ENCODE measurements around the gene EYA2.

The EYA2 gene

DNA sequence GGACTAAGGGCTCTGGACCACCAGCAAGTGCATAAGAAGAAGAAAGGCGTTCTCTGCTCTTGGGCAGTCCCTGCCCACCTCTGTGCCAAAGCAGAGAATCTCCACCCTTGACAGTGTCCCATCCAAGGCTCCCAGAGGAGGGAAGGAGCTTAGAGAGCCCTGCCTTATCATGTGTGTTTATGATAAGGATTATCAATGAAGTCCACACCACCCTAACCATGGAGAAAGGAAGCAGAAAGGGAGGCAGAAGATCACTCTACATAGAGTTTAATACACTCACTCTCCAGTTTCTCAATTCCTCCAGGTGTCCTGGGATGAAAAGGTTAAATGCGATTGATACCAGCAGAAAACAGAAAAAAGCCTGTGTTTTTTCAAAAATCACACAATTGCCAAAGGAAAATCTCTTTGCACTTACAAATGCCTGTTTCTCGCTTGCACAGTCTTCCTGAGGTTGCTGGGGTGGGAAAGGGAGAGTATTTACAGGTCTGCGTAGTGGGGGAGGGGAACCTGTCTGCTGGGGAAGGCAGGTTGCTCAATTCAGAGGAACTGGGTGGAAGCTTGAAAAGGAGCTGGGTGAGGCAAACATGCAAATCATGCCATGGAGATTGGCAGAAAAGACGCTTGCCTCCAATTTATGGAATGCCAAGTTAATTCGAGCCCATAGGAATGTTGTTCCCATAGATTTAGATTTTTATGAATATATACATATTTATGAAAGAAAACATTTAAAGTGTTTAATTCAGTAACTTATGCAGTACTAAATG is 104.0 kb downstream of the EYA2 start:
- no peak for DNase-seq

DNA sequence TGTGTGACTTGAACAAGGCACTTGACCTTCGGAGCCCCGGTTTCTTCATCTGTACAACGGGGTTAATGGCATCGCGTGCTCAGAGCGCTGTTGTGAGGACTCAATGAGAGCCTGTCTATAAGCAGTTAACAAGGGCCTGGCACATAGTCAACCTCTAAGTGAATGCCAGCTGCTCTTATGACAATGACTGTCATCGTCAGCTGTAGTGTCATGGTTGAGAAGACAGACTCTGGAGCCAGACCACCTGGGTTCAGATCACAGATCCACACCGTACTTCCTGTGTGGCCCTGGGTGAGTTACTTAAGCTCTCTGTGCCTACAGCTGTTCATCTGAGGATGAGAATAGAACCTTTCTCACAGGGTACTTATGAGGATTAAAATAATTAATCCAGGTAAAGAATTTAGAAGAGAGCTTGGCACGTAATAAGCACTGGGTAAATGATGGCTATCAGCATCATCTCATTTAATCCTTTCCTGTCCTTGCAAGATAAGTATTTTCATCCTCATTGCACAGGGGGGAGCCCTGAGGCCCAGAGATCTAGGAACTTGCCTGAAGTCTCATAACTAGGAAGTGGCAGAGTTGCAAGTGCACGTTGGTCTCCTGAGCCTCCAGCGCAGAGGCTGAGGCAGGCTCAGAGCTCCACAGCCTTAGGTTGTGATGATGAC is 105.3 kb downstream of the EYA2 start:
- H3K4me3 Mint-ChIP-seq: no peak overlapping the region
- peaks cover 27% of the 10 kb centered on the region for H3K27me3 Mint-ChIP-seq
- no peaks in the 10 kb centered on the region for H3K36me3 Mint-ChIP-seq (ENCODE audit: low read depth)
- ATAC-seq (no peak), DNase-seq (no peak)
- H3K4me1 Mint-ChIP-seq: no peaks in the 10 kb centered on the region
- H3K9me3 Mint-ChIP-seq: peaks cover 4% of the 10 kb centered on the region
- H3K27ac Mint-ChIP-seq: no peak overlapping the region

More for the DNA sequence above, 104.0 kb downstream of the EYA2 start:
- Mint-ChIP-seq H3K4me1 (peaks cover 12% of the 10 kb centered on the region), H3K27ac (no peak overlapping the region), H3K4me3 (no peak overlapping the region), H3K27me3 (peaks cover 24% of the 10 kb centered on the region), H3K36me3 (ENCODE audit: low read depth) (no peaks in the 10 kb centered on the region), H3K9me3 (no peaks in the 10 kb centered on the region)
- no peak for ATAC-seq

DNA sequence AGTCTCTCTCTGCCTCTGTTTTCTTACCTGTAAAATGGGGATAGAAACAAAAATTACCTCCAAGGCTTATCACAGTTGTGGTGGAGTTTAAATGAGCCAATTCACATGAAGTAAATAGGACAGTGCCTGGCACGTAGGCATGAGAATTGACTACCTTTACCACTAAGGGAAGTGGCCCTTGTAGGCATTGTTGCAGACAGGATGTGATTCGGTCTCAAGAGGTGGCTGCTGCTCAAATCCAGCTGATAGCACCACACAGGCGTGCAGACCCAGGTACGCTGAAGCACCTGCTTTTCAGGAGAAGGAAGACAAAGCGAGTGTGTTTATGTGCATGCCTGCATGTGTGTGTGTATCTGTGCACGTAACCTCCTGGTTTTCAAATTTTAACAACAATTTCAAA is 108.6 kb downstream of the EYA2 start:
- Mint-ChIP-seq H3K27ac (no peak overlapping the region), H3K4me1 (no peaks in the 10 kb centered on the region), H3K4me3 (no peak overlapping the region), H3K9me3 (peaks cover 4% of the 10 kb centered on the region), H3K36me3 (ENCODE audit: low read depth) (no peaks in the 10 kb centered on the region), H3K27me3 (peaks cover 19% of the 10 kb centered on the region)
- ATAC-seq (no peak), DNase-seq (no peak)

DNA sequence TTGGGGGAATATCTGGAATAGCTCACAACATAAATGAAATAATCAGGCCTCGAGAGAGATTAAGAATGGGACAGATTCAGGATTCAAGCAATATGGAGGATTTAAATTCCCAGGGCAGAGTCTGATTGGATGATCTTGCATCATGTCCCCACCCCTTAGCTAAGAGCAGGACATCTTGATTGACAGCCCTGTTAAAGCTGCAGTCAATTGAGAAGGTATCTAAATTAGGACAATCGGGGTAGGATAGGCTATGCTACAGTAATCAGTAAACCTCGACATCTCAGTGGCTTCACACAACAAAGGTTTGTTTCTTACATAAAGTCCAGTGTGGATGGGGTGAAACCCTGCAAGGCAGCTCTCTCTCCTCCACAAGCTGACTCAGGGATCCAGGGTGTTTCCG is 109.5 kb downstream of the EYA2 start:
- ATAC-seq (no peak), DNase-seq (no peak)
- peaks cover 16% of the 10 kb centered on the region for H3K27me3 Mint-ChIP-seq
- H3K9me3 Mint-ChIP-seq: peaks cover 4% of the 10 kb centered on the region
- H3K27ac Mint-ChIP-seq: no peak overlapping the region
- no peaks in the 10 kb centered on the region for H3K36me3 Mint-ChIP-seq (ENCODE audit: low read depth)
- no peak overlapping the region for H3K4me3 Mint-ChIP-seq
- H3K4me1 Mint-ChIP-seq: no peaks in the 10 kb centered on the region

DNA sequence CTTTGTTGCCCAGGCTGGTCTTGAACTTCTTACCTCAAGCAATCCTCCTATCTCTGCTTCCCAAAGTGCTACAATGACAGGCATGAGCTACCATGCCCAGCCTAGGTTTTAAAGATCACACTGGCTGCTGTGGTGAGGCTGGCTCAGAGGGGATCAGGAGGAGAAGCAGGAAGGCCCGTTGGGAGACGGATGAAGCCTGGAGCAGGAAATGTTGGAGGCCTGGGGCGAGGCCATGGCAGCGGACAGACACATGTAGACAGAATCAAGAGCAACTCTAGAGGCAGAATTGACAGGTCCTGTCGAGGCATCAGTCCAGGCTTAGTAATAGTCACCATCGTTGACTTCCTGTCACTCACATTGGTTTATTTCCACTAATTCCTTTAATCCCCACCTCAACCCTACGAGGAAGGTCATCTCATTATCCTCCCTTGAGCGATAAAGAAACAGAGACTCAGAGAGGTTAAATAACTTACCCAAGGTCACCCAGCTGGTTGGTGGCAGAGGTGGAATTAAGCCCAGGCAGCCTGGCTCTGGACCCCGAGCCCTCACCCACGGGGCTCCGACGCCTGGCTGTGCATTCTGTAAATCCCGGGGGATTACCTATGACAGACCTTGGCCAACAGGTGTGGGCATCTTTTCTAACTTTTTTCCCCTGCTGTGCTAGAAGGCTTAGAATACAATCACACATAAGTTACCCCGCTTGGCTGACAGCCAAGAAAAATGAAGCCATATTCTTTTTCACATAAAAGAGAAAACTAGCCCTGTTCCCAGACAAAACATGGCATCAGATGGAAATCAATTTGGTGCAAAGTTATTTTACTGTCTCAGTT is 113.4 kb downstream of the EYA2 start:
- Mint-ChIP-seq H3K27ac (no peak overlapping the region), H3K4me1 (no peaks in the 10 kb centered on the region), H3K4me3 (no peak overlapping the region), H3K9me3 (peaks cover 4% of the 10 kb centered on the region), H3K36me3 (ENCODE audit: low read depth) (no peaks in the 10 kb centered on the region), H3K27me3 (peaks cover 13% of the 10 kb centered on the region)
- DNase-seq: no peak
- ATAC-seq: no peak

DNA sequence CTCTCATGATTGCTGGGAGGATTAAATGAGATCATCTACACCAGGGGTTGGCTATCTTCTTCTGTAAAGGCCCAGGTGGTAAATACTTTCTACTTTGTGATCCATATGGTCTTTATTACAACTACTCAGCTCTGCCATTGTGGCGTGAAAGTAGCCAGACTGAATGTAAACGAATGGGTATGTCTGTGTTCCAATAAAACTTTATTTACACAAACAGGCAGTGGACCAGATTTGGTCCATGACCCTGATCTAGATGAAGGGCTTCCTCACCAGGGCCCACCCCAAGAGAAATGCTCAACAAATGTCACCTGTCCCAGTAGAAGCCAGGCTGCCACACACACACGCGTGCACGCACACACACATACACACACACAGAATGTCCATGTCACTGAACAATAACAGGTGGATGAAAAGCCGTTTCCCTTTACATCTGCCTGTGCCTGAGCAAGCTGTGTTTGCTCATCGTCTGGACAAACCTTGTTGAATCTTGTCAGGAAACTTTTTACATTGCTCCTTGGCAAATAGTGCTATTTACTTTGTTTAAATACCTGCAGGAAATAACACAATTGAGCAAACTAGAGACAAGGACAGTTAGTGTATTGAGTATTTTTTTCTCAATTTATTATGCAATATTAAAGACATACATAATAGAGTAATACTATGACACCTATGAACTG is 114.3 kb downstream of the EYA2 start:
- ATAC-seq (no peak), DNase-seq (no peak)
- H3K27ac Mint-ChIP-seq: no peak overlapping the region
- no peaks in the 10 kb centered on the region for H3K4me1 Mint-ChIP-seq
- no peak overlapping the region for H3K4me3 Mint-ChIP-seq
- no peaks in the 10 kb centered on the region for H3K36me3 Mint-ChIP-seq (ENCODE audit: low read depth)
- H3K9me3 Mint-ChIP-seq: peaks cover 4% of the 10 kb centered on the region
- H3K27me3 Mint-ChIP-seq: peaks cover 11% of the 10 kb centered on the region

DNA sequence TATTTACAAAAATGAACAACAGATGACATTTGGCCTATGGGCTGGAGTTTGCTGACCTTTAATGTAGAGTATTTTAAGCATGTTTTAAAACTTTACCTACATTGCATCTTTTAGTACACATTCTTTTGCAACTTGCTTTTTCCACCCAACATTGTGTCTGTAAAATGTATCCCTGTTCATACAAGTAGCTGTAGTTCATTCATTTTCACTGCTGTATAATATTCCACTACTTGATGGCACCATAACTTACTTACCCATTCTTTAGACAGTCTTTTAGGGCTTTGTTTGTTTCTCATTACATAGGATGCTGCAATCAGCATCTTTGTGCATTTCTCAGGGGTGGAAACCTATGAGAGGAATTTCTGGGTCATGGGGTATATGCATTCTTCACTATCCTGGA is 115.1 kb downstream of the EYA2 start:
- Mint-ChIP-seq H3K9me3 (peaks cover under 1% of the 10 kb centered on the region), H3K4me1 (no peaks in the 10 kb centered on the region), H3K27ac (no peak overlapping the region), H3K27me3 (peaks cover 10% of the 10 kb centered on the region), H3K36me3 (ENCODE audit: low read depth) (no peaks in the 10 kb centered on the region), H3K4me3 (no peak overlapping the region)
- ATAC-seq (no peak), DNase-seq (no peak)

DNA sequence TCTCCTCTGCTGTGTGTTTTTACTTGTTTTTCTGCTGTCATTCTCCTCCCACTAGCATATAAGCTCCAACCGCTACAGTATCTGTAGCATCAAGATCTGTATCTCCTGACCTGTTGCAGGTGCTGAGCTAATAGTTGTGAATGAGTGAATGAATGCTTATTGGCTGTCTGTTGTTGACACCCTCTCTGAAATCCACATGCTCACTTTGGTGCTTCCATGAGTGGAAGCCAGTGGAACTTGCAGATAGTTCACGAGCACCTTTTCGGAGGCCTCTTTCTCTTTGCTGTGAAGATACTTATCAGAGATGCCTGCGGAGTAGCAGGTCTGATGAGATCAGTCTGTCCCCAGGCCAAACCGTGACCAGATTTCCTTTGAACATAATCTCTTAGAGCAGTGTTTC is 117.3 kb downstream of the EYA2 start:
- ATAC-seq: no peak
- no peak for DNase-seq
- Mint-ChIP-seq H3K9me3 (no peaks in the 10 kb centered on the region), H3K27me3 (peaks cover 8% of the 10 kb centered on the region), H3K4me3 (no peak overlapping the region), H3K27ac (no peak overlapping the region), H3K36me3 (ENCODE audit: low read depth) (no peaks in the 10 kb centered on the region), H3K4me1 (no peaks in the 10 kb centered on the region)

DNA sequence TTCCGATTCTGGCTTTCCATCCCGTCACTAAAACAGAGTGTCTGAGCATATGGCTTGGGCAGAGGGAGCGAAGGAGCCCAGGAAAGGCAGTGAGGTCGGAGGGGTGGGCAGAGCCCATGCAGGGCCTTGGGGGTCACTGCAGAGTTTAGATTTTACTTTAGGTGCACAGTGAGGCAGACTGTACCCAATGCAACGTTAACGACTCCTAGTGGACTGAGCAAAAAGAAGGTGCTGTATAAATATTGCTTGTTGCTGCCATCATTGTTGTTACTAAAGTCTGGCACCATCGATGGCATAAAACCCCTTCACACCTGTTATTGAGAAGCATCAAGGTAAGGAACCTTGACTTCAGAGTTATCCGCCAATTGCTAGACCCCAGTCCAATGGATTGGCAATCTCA is 119.0 kb downstream of the EYA2 start:
- peaks cover 4% of the 10 kb centered on the region for H3K27me3 Mint-ChIP-seq
- no peaks in the 10 kb centered on the region for H3K4me1 Mint-ChIP-seq
- no peak overlapping the region for H3K4me3 Mint-ChIP-seq
- no peaks in the 10 kb centered on the region for H3K9me3 Mint-ChIP-seq
- H3K27ac Mint-ChIP-seq: no peak overlapping the region
- ATAC-seq: no peak
- DNase-seq: no peak
- H3K36me3 Mint-ChIP-seq (ENCODE audit: low read depth): no peaks in the 10 kb centered on the region

DNA sequence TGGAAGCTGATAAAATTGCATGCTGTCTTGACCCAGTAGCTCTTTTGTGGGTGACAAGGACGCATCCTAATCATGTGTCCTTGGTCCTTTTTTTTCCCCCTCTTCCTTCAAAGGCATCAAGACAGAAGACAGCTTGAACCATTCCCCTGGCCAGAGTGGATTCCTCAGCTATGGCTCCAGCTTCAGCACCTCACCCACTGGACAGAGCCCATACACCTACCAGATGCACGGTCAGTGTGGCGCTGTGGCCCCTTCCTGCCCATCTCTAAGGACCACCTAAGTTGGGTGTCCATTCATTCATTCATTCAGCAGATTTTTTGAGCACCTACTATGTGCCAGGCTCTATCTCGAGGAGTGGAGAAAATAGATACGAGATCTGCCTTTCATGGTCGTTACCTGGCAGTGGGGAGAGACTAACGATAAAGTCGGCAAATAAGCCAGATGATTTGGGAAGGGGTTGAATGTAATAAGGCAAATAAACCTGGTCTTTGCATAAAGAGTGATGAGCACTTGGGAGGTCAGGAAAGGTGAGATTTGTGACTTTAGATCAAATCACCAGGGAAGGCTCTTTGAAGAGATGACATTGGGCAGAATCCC is 121.5 kb downstream of the EYA2 start:
- ATAC-seq: no peak
- no peaks in the 10 kb centered on the region for H3K9me3 Mint-ChIP-seq
- H3K4me3 Mint-ChIP-seq: no peak overlapping the region
- DNase-seq: no peak
- H3K27ac Mint-ChIP-seq: no peak overlapping the region
- H3K36me3 Mint-ChIP-seq (ENCODE audit: low read depth): no peaks in the 10 kb centered on the region
- no peaks in the 10 kb centered on the region for H3K4me1 Mint-ChIP-seq
- H3K27me3 Mint-ChIP-seq: peaks cover 10% of the 10 kb centered on the region

DNA sequence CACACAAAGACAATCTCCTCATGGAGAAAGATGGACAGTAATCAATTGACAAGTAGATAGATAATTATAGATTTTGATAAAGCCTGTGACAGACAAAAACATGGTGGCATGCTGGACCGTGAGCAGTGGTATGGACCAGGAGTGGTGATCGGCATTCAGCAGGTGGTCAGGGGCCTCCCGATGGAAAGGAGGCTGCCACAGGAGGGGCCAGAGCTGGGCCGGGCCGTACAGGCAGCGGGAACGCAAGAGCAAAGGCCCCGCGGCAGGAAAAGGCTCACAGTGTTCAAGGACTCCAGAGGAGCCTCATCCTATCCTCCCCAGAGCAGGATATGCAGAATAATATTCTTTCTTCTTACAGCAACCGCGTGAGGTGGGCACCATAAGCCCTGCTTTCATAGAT is 123.7 kb downstream of the EYA2 start:
- no peak for ATAC-seq
- H3K4me3 Mint-ChIP-seq: no peak overlapping the region
- no peaks in the 10 kb centered on the region for H3K4me1 Mint-ChIP-seq
- no peak for DNase-seq
- peaks cover 13% of the 10 kb centered on the region for H3K27me3 Mint-ChIP-seq
- no peaks in the 10 kb centered on the region for H3K9me3 Mint-ChIP-seq
- H3K36me3 Mint-ChIP-seq (ENCODE audit: low read depth): no peaks in the 10 kb centered on the region
- H3K27ac Mint-ChIP-seq: no peak overlapping the region

DNA sequence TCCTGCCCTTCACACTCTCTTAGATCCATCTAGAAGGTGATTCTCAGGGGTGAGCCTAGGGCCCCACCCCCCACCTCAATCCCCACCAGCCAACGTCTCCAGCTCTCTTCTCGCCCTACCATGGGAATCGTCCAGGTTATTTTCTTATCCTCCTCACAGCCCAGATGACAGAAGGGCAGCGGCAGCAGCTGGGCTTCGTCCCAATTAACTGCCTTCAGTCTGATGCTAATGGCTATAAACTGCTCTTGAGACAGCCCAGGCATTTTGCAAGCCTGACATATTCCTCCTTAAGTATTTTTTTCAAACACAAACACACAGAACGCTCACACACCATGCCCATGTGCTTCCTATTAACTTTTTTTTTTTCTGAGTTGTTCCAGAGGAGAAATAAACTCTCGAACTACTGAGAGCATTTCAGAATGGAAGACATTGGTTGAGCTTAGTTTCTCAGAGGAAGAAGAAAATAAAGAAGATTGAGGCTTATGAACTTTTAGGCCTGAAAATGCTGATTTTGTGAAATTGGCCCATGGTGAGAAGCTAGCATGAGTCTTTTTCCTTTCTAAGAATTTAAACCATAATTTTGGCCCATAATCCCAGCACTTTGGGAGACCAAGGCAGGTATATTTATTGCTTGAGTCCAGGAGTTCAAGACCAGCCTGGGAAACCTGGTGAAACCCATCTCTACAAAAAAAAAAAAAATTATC is 124.6 kb downstream of the EYA2 start:
- H3K9me3 Mint-ChIP-seq: no peaks in the 10 kb centered on the region
- H3K27me3 Mint-ChIP-seq: peaks cover 12% of the 10 kb centered on the region
- H3K4me1 Mint-ChIP-seq: no peaks in the 10 kb centered on the region
- DNase-seq (no peak), ATAC-seq (no peak)
- H3K27ac Mint-ChIP-seq: no peak overlapping the region
- no peaks in the 10 kb centered on the region for H3K36me3 Mint-ChIP-seq (ENCODE audit: low read depth)
- no peak overlapping the region for H3K4me3 Mint-ChIP-seq

DNA sequence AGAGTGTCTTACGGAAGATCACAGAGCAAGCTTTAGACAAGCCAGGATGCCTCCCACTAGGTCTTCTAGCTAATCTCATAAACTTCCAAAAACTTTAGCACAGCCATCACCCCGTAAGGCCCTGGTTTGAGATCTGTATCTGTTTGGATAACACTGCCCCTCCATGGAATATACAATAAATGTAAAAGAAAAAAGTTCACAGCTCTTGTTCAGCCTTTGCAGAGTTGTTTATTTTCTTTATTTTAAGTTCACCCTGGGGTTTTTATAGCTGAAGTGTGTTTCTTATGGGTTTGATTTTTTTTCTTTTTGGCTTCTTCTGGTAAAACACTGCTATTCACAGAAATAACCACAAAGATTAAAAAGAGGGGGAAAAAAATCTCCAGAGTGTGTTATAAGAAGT is 125.6 kb downstream of the EYA2 start:
- Mint-ChIP-seq H3K36me3 (ENCODE audit: low read depth) (no peaks in the 10 kb centered on the region), H3K4me1 (no peaks in the 10 kb centered on the region), H3K9me3 (no peaks in the 10 kb centered on the region), H3K4me3 (no peak overlapping the region), H3K27ac (no peak overlapping the region), H3K27me3 (peaks cover 15% of the 10 kb centered on the region)
- DNase-seq (no peak), ATAC-seq (no peak)

DNA sequence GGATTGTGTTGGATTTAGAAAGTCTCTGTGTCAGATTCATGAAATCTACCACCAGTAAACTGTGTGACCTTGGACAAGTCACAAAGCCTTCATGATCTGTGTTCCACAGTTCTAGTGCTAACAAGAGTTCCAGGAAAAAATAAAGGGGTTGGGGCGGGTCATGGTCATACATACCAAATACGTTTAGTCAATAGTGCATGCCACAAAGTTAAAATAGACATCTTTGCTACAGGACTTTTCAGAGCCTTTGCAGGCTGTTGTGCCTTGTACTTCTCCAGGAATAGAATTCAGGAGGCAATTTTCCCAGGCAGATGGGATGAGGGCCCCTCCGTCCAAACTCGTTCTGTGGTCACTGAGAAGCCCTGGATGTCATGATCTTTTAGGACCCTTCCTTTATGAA is 127.2 kb downstream of the EYA2 start:
- no peak for ATAC-seq
- no peak overlapping the region for H3K4me3 Mint-ChIP-seq
- peaks cover 24% of the 10 kb centered on the region for H3K27me3 Mint-ChIP-seq
- DNase-seq: no peak
- no peaks in the 10 kb centered on the region for H3K36me3 Mint-ChIP-seq (ENCODE audit: low read depth)
- H3K9me3 Mint-ChIP-seq: no peaks in the 10 kb centered on the region
- H3K27ac Mint-ChIP-seq: no peak overlapping the region
- no peaks in the 10 kb centered on the region for H3K4me1 Mint-ChIP-seq
